Thyroid gland (tissue), 4 donors: ENCODE results near the gene PTPRT. TPM values are rescaled to one million over a fixed set of nuclear protein-coding genes. Genes with fewer than 3 reads are reported as not detected.

ENCODE experiments used
- DNase-seq, 2 donors: peaks; one replicate each; pipeline ENCODE4 v3.0.0-alpha.2; 2019
- H3K27ac ChIP-seq, 3 donors: fragments of 200-600 bp; sonication (generic); 1 replicate in 2 of 3; 2 replicates in 1 of 3; pipeline ENCODE4 v1.5.1; 2016 to 2019; ENCODE audit warnings: mild to moderate bottlenecking in 1 of 3, moderate library complexity in 1 of 3
- H3K27me3 ChIP-seq: fragments of 200-600 bp; sonication (generic); one replicate; pipeline ENCODE4 v1.5.1; 2019
- H3K36me3 ChIP-seq, 2 donors: fragments of 200-600 bp; sonication (generic); one replicate each; pipeline ENCODE4 v1.5.1; 2016 to 2019
- H3K4me1 ChIP-seq, 2 donors: fragments of 200-600 bp; sonication (generic); one replicate each; pipeline ENCODE4 v1.5.1; 2017 to 2019
- H3K4me3 ChIP-seq, 3 donors: fragments of 200-600 bp; sonication (generic); replicated peaks in 1 of 3; 1 replicate in 2 of 3; 2 replicates in 1 of 3; pipeline ENCODE4 v1.5.1; 2016; ENCODE audit warnings: mild to moderate bottlenecking in 1 of 3
- H3K9me3 ChIP-seq: fragments of 200-600 bp; sonication (generic); one replicate; pipeline ENCODE4 v1.5.1; 2017
- CTCF ChIP-seq, 6 experiments: fragments of 200-600 bp in 3 of 6; fragments of 450-650 bp in 3 of 6; sonication (generic) in 3 of 6; IDR thresholded peaks; one replicate each; pipeline ENCODE4 v1.5.1; 2016 to 2019; ENCODE audit warnings: antibody characterized with exemption in 6 of 6, mild to moderate bottlenecking in 2 of 6, inconsistent platforms in 1 of 6, moderate library complexity in 1 of 6
- POLR2A ChIP-seq, 2 donors: fragments of 450-650 bp; IDR thresholded peaks; one replicate each; pipeline ENCODE4 v1.6.1; 2017; ENCODE audit warnings: antibody characterized with exemption in 2 of 2, mild to moderate bottlenecking in 2 of 2, moderate library complexity in 1 of 2
- WGBS, 2 donors: methylation state at CpG; one replicate each; pipeline ENCODE4 v1.1.5; 2017; 5-methylcytosine and 5-hydroxymethylcytosine counted together
- intact Hi-C: fragments of 100-400 bp; cut with DNase I; formaldehyde crosslinking; loops from one replicate; pipeline ENCODE4 v1.15.1; 2023
- total RNA-seq, 4 donors: library from RNA; depleted of rRNA; stranded (reverse); fragments of >200 nt; gene quantifications; one replicate each; pipeline ENCODE4 v1.2.3, GENCODE V29; 2016

The PTPRT gene
- total RNA-seq, 4 donors from 2014 or later, result 0.11 to 0.15 TPM; not detected in 2

- H3K4me3 ChIP-seq, result no peak overlapping the region
- H3K9me3 ChIP-seq, result no peaks in the 10 kb centered on the region
- no peak for TF ChIP-seq CTCF (IDR thresholded peaks at IDR 0.05)
- no peak for TF ChIP-seq POLR2A (IDR thresholded peaks at IDR 0.05)
- no peaks in the 10 kb centered on the region for H3K36me3 ChIP-seq
- 74 to 82% methylated on average over 4 of the region's 4 CpGs for WGBS, 2 donors
- intact Hi-C loops, result no loop called here
- H3K27me3 ChIP-seq, result no peaks in the 10 kb centered on the region
- DNase-seq, result no peak
- no peaks in the 10 kb centered on the region for H3K4me1 ChIP-seq
- H3K27ac ChIP-seq, result no peak overlapping the region
These were observed 1034.1 kb downstream of the PTPRT start for GRCh38 chr20:42155586-42155985.

GRCh38 chr20:42152575-42152974, 1037.1 kb downstream of the PTPRT start:
- no peaks in the 10 kb centered on the region for H3K36me3 ChIP-seq
- no peak for DNase-seq
- no peak overlapping the region for H3K4me3 ChIP-seq
- no peak overlapping the region for H3K27ac ChIP-seq
- intact Hi-C loops, result no loop called here
- TF ChIP-seq CTCF (IDR thresholded peaks at IDR 0.05) (no peak), POLR2A (IDR thresholded peaks at IDR 0.05) (no peak)
- no peaks in the 10 kb centered on the region for H3K4me1 ChIP-seq
- no peaks in the 10 kb centered on the region for H3K9me3 ChIP-seq
- 67 to 72% methylated on average over 6 of the region's 6 CpGs for WGBS, 2 donors
- no peaks in the 10 kb centered on the region for H3K27me3 ChIP-seq

- H3K4me3 ChIP-seq, result no peak overlapping the region
- no peak overlapping the region for H3K27ac ChIP-seq
- TF ChIP-seq CTCF (IDR thresholded peaks at IDR 0.05) (no peak), POLR2A (IDR thresholded peaks at IDR 0.05) (no peak)
- DNase-seq, result no peak
- H3K36me3 ChIP-seq, result no peaks in the 10 kb centered on the region
- H3K27me3 ChIP-seq, result no peaks in the 10 kb centered on the region
- intact Hi-C loops, result no loop called here
- WGBS, 2 donors, result 81 to 86% methylated on average over 4 of the region's 4 CpGs
- H3K4me1 ChIP-seq, result no peaks in the 10 kb centered on the region
- no peaks in the 10 kb centered on the region for H3K9me3 ChIP-seq
These were observed 1039.5 kb downstream of the PTPRT start for GRCh38 chr20:42150230-42150629.

GRCh38 chr20:42138729-42139128, 1051.0 kb downstream of the PTPRT start:
- H3K4me1 ChIP-seq, result no peaks in the 10 kb centered on the region
- 61 to 67% methylated on average over 4 of the region's 4 CpGs for WGBS, 2 donors
- H3K27ac ChIP-seq, result no peak overlapping the region
- no peaks in the 10 kb centered on the region for H3K27me3 ChIP-seq
- TF ChIP-seq POLR2A (IDR thresholded peaks at IDR 0.05) (no peak), CTCF (IDR thresholded peaks at IDR 0.05) (no peak)
- no peaks in the 10 kb centered on the region for H3K9me3 ChIP-seq
- H3K36me3 ChIP-seq, result no peaks in the 10 kb centered on the region
- intact Hi-C loops, result no loop called here
- DNase-seq, result no peak
- H3K4me3 ChIP-seq, result no peak overlapping the region

GRCh38 chr20:42134265-42135098, 1055.2 kb downstream of the PTPRT start:
- no peak for DNase-seq
- 77 to 91% methylated on average over 5 of the region's 5 CpGs for WGBS, 2 donors
- no peaks in the 10 kb centered on the region for H3K4me1 ChIP-seq
- H3K36me3 ChIP-seq, result no peaks in the 10 kb centered on the region
- no peak overlapping the region for H3K27ac ChIP-seq
- H3K27me3 ChIP-seq, result no peaks in the 10 kb centered on the region
- H3K4me3 ChIP-seq, result no peak overlapping the region
- intact Hi-C loops, result no loop called here
- TF ChIP-seq POLR2A (IDR thresholded peaks at IDR 0.05) (no peak), CTCF (IDR thresholded peaks at IDR 0.05) (no peak)
- no peaks in the 10 kb centered on the region for H3K9me3 ChIP-seq
